PC-9 (cell line): ENCODE results near the gene KRT1. TPM values are rescaled to one million over a fixed set of nuclear protein-coding genes. Genes with fewer than 3 reads are reported as not detected.

Experiments
- BruUV-seq: library from RNA; stranded (reverse); fragments of 400-500 nt; replicated peaks from 2 replicates; lab custom pipeline; 2021; lab: Mats Ljungman, UMichigan
- CTCF ChIA-PET: fragments of 300-600 bp; sonication (Branson Sonifier 250); formaldehyde crosslinking; loops from one replicate; lab custom pipeline; 2022; ENCODE audit warnings: antibody characterized with exemption; lab: Charles Lee
- POLR2A ChIA-PET: fragments of 300-600 bp; sonication (Branson Sonifier 250); formaldehyde crosslinking; loops from one replicate; lab custom pipeline; 2022; ENCODE audit warnings: antibody characterized with exemption; ENCODE audit not compliant: unreplicated experiment; lab: Charles Lee
- DNase-seq, 2 experiments: peaks; one replicate each; pipeline versions ENCODE4 v3.0.0 to v3.0.0-alpha.2; 2015 to 2022; ENCODE audit warnings: mixed read lengths in 1 of 2
- H2AFZ ChIP-seq: fragments of 200-600 bp; sonication (generic); 2 replicates; pipeline ENCODE4 v1.8.1; 2017; ENCODE audit warnings: antibody characterized with exemption
- H3F3A ChIP-seq: fragments of 200-600 bp; sonication (generic); 2 replicates; pipeline ENCODE4 v1.8.1; 2017; ENCODE audit warnings: antibody characterized with exemption, mild to moderate bottlenecking, low read depth; ENCODE audit not compliant: insufficient read depth
- H3K27ac ChIP-seq: fragments of 200-600 bp; sonication (generic); 2 replicates; pipeline ENCODE4 v1.6.1; 2016; ENCODE audit warnings: mixed run types
- H3K27me3 ChIP-seq: fragments of 200-600 bp; sonication (generic); 2 replicates; pipeline ENCODE4 v1.6.1; 2016; ENCODE audit warnings: low read depth, mixed run types; ENCODE audit not compliant: insufficient read depth
- H3K36me3 ChIP-seq: fragments of 200-600 bp; sonication (generic); 2 replicates; pipeline ENCODE4 v1.6.1; 2016; ENCODE audit warnings: low read depth, mixed run types
- H3K4me1 ChIP-seq: fragments of 200-600 bp; sonication (generic); replicated peaks from 2 replicates; pipeline ENCODE4 v1.6.1; 2016; ENCODE audit warnings: mixed run types; ENCODE audit not compliant: insufficient read depth
- H3K4me2 ChIP-seq: fragments of 200-600 bp; sonication (generic); 2 replicates; pipeline ENCODE4 v1.6.1; 2017; ENCODE audit warnings: mixed run types
- H3K4me3 ChIP-seq: fragments of 200-600 bp; sonication (generic); 2 replicates; pipeline ENCODE4 v1.6.1; 2016; ENCODE audit warnings: mixed run types
- H3K79me2 ChIP-seq: fragments of 200-600 bp; sonication (generic); 2 replicates; pipeline ENCODE4 v1.6.1; 2017; ENCODE audit warnings: low read depth, mixed run types
- H3K9me2 ChIP-seq: fragments of 200-600 bp; sonication (generic); 2 replicates; pipeline ENCODE4 v1.8.1; 2017; ENCODE audit warnings: mild to moderate bottlenecking; ENCODE audit not compliant: insufficient read depth
- H3K9me3 ChIP-seq: fragments of 200-600 bp; sonication (generic); 2 replicates; pipeline ENCODE4 v1.8.1; 2016; ENCODE audit warnings: low read depth; ENCODE audit not compliant: insufficient read depth
- H4K20me1 ChIP-seq: fragments of 200-600 bp; sonication (generic); 2 replicates; pipeline ENCODE4 v1.8.1; 2017; ENCODE audit not compliant: insufficient read depth
- CTCF ChIP-seq: fragments of 200-600 bp; sonication (generic); conservative IDR thresholded peaks from 2 replicates; pipeline ENCODE4 v1.6.1; 2017; ENCODE audit warnings: mixed run types, antibody characterized with exemption, mild to moderate bottlenecking, moderate library complexity
- EZH2 ChIP-seq: fragments of 200-600 bp; sonication (generic); IDR thresholded peaks from 2 replicates; pipeline ENCODE4 v1.8.0; 2017; ENCODE audit warnings: antibody characterized with exemption, low read depth
- intact Hi-C: fragments of 100-400 bp; cut with micrococcal nuclease; formaldehyde crosslinking; loops from one replicate; pipeline ENCODE4 v1.10.0; 2022; ENCODE audit not compliant: unreplicated experiment
- total RNA-seq: library from RNA; stranded (reverse); gene quantifications from 2 replicates; pipeline ENCODE4 v1.2.3, GENCODE V29; 2021

The KRT1 gene
- total RNA-seq, 1 experiment from 2014 or later: not detected

GRCh38 chr12:52727037-52727436 lies 46.8 kb upstream of the KRT1 start:
- H3K4me3 ChIP-seq: no peak overlapping the region
- H3K36me3 ChIP-seq: no peaks in the 10 kb centered on the region
- H3K9me2 ChIP-seq: no peaks in the 10 kb centered on the region
- TF ChIP-seq EZH2 (no peak), CTCF (no peak)
- no peak overlapping the region for H3K27ac ChIP-seq
- CTCF ChIA-PET: no interaction called here
- no peaks in the 10 kb centered on the region for H4K20me1 ChIP-seq
- H3K4me1 ChIP-seq: no peaks in the 10 kb centered on the region
- H3K27me3 ChIP-seq: peaks cover 31% of the 10 kb centered on the region
- DNase-seq: no peak
- POLR2A ChIA-PET: no interaction called here
- intact Hi-C loops: no loop called here
- no peaks in the 10 kb centered on the region for H3F3A ChIP-seq
- no peak overlapping the region for H2AFZ ChIP-seq
- no TSS peak for BruUV-seq
- H3K79me2 ChIP-seq: no peaks in the 10 kb centered on the region
- H3K9me3 ChIP-seq: no peaks in the 10 kb centered on the region
- H3K4me2 ChIP-seq: no peak overlapping the region

- H4K20me1 ChIP-seq: no peaks in the 10 kb centered on the region
- no peaks in the 10 kb centered on the region for H3K9me2 ChIP-seq
- no peak overlapping the region for H2AFZ ChIP-seq
- intact Hi-C loops: no loop called here
- H3K27me3 ChIP-seq: peaks cover 26% of the 10 kb centered on the region
- no peaks in the 10 kb centered on the region for H3K9me3 ChIP-seq
- H3K4me1 ChIP-seq: no peaks in the 10 kb centered on the region
- DNase-seq: no peak
- no TSS peak for BruUV-seq
- H3F3A ChIP-seq: no peaks in the 10 kb centered on the region
- H3K4me3 ChIP-seq: no peak overlapping the region
- POLR2A ChIA-PET: no interaction called here
- CTCF ChIA-PET: no interaction called here
- no peaks in the 10 kb centered on the region for H3K36me3 ChIP-seq
- no peaks in the 10 kb centered on the region for H3K79me2 ChIP-seq
- TF ChIP-seq EZH2 (no peak), CTCF (no peak)
- no peak overlapping the region for H3K27ac ChIP-seq
- no peak overlapping the region for H3K4me2 ChIP-seq
Observed at GRCh38 chr12:52726451-52726850, 46.2 kb upstream of the KRT1 start.

GRCh38 chr12:52724384-52724783 lies 44.2 kb upstream of the KRT1 start:
- no peaks in the 10 kb centered on the region for H3K9me2 ChIP-seq
- H3K27ac ChIP-seq: no peak overlapping the region
- H3K4me3 ChIP-seq: no peak overlapping the region
- no peaks in the 10 kb centered on the region for H4K20me1 ChIP-seq
- H3K27me3 ChIP-seq: peaks cover 7% of the 10 kb centered on the region
- intact Hi-C loops: no loop called here
- BruUV-seq: no TSS peak
- no peak overlapping the region for H3K4me2 ChIP-seq
- no peaks in the 10 kb centered on the region for H3K4me1 ChIP-seq
- CTCF ChIA-PET: no interaction called here
- POLR2A ChIA-PET: no interaction called here
- no peak overlapping the region for H2AFZ ChIP-seq
- H3K79me2 ChIP-seq: no peaks in the 10 kb centered on the region
- TF ChIP-seq EZH2: no peak
- TF ChIP-seq CTCF: no peak
- H3F3A ChIP-seq: no peaks in the 10 kb centered on the region
- H3K36me3 ChIP-seq: no peaks in the 10 kb centered on the region
- no peak for DNase-seq
- no peaks in the 10 kb centered on the region for H3K9me3 ChIP-seq
